Astrocyte (in vitro differentiated cells and primary cell): Measurements from ENCODE around the gene KCNMB2. TPM values are rescaled to one million over a fixed set of nuclear protein-coding genes. Genes with fewer than 3 reads are reported as not detected.

Source experiments
- DNase-seq: peaks from one replicate; pipeline ENCODE4 v3.0.0-alpha.2; 2010; ENCODE audit warnings: low read depth
- FAIRE-seq: peaks from 2 replicates; lab custom pipeline; 2011; peaks lifted over from hg19 to GRCh38; lab: Jason Lieb, UNC
- H2AFZ ChIP-seq: 2 replicates; pipeline ENCODE4 v1.6.0; 2012; ENCODE audit warnings: low read depth, low read length, inconsistent platforms
- H3K27ac ChIP-seq: 2 replicates; pipeline ENCODE4 v1.5.1; 2011; ENCODE audit warnings: low read depth, low read length, inconsistent platforms
- H3K27me3 ChIP-seq: 2 replicates; pipeline ENCODE4 v1.6.0; 2011; ENCODE audit warnings: low read length, inconsistent platforms; ENCODE audit not compliant: insufficient read depth
- H3K36me3 ChIP-seq: 2 replicates; pipeline ENCODE4 v1.5.1; 2011; ENCODE audit warnings: low read length, inconsistent platforms; ENCODE audit not compliant: insufficient read depth
- H3K4me1 ChIP-seq: 2 replicates; pipeline ENCODE4 v1.5.1; 2011; ENCODE audit warnings: low read length, inconsistent platforms; ENCODE audit not compliant: insufficient read depth
- H3K4me2 ChIP-seq: 2 replicates; pipeline ENCODE4 v1.6.0; 2012; ENCODE audit warnings: low read length, inconsistent platforms
- H3K4me3 ChIP-seq: 2 replicates; pipeline ENCODE4 v1.5.1; 2011; ENCODE audit warnings: low read depth, mild to moderate bottlenecking, low read length, inconsistent platforms; ENCODE audit not compliant: insufficient read depth
- H3K79me2 ChIP-seq: 2 replicates; pipeline ENCODE4 v1.6.0; 2012; ENCODE audit warnings: mild to moderate bottlenecking, low read length, inconsistent platforms; ENCODE audit not compliant: insufficient read depth
- H3K9ac ChIP-seq: 2 replicates; pipeline ENCODE4 v1.6.0; 2012; ENCODE audit warnings: mild to moderate bottlenecking, low read length, inconsistent platforms
- H3K9me3 ChIP-seq: 2 replicates; pipeline ENCODE4 v1.5.1; 2012; ENCODE audit warnings: low read depth, mild to moderate bottlenecking, low read length, inconsistent platforms; ENCODE audit not compliant: insufficient read depth
- H4K20me1 ChIP-seq: 2 replicates; pipeline ENCODE4 v1.6.0; 2012; ENCODE audit warnings: low read length, inconsistent platforms; ENCODE audit not compliant: insufficient read depth
- H3K27ac Mint-ChIP-seq: one replicate; pipeline ENCODE4 v1.8.0; 2021; ENCODE audit warnings: mild to moderate bottlenecking, mixed read lengths; ENCODE audit not compliant: unreplicated experiment
- H3K27me3 Mint-ChIP-seq: one replicate; pipeline ENCODE4 v1.8.0; 2021; ENCODE audit warnings: low read depth, mixed read lengths; ENCODE audit not compliant: unreplicated experiment
- H3K36me3 Mint-ChIP-seq: one replicate; pipeline ENCODE4 v1.8.0; 2021; ENCODE audit warnings: low read depth, mixed read lengths; ENCODE audit not compliant: unreplicated experiment
- H3K4me1 Mint-ChIP-seq: one replicate; pipeline ENCODE4 v1.8.0; 2021; ENCODE audit warnings: low read depth, mixed read lengths; ENCODE audit not compliant: unreplicated experiment
- H3K4me3 Mint-ChIP-seq: one replicate; pipeline ENCODE4 v1.8.0; 2021; ENCODE audit warnings: mild to moderate bottlenecking, moderate library complexity, mixed read lengths; ENCODE audit not compliant: unreplicated experiment
- H3K9me3 Mint-ChIP-seq: one replicate; pipeline ENCODE4 v1.8.0; 2021; ENCODE audit warnings: mild to moderate bottlenecking, mixed read lengths; ENCODE audit not compliant: unreplicated experiment
- EZH2 ChIP-seq: IDR thresholded peaks from 2 replicates; pipeline ENCODE4 v1.6.1; 2012; ENCODE audit warnings: mild to moderate bottlenecking, low read length, inconsistent platforms; ENCODE audit not compliant: insufficient read depth
- total RNA-seq: library from RNA; stranded (reverse); gene quantifications from 2 replicates; pipeline ENCODE4 v1.2.1, GENCODE V29; 2021
- TF ChIP-seq, protein P1 (sequence below): IDR thresholded peaks from 2 replicates; pipeline ENCODE4 v1.5.1; 2011; ENCODE audit warnings: low read depth, mild to moderate bottlenecking, inconsistent platforms, low read length, moderate library complexity; ENCODE audit not compliant: insufficient read depth

Gene KCNMB2
- total RNA-seq, 1 donor from 2014 or later, result not detected

GRCh38 chr3:178880274-178880673 is 344.0 kb downstream of the KCNMB2 start:
- H3K9ac ChIP-seq, result no peak overlapping the region
- Mint-ChIP-seq H3K36me3 (no peaks in the 10 kb centered on the region), H3K4me1 (peaks cover 1% of the 10 kb centered on the region), H3K27me3 (no peaks in the 10 kb centered on the region), H3K27ac (no peak overlapping the region), H3K4me3 (no peak overlapping the region), H3K9me3 (no peaks in the 10 kb centered on the region)
- no peaks in the 10 kb centered on the region for H3K9me3 ChIP-seq
- no peaks in the 10 kb centered on the region for H3K27me3 ChIP-seq
- no peaks in the 10 kb centered on the region for H4K20me1 ChIP-seq
- no peak overlapping the region for H3K27ac ChIP-seq
- FAIRE-seq, result no peak
- H3K4me1 ChIP-seq, result no peaks in the 10 kb centered on the region
- no peaks in the 10 kb centered on the region for H3K79me2 ChIP-seq
- H3K4me2 ChIP-seq, result no peak overlapping the region
- TF ChIP-seq, protein P1, sequence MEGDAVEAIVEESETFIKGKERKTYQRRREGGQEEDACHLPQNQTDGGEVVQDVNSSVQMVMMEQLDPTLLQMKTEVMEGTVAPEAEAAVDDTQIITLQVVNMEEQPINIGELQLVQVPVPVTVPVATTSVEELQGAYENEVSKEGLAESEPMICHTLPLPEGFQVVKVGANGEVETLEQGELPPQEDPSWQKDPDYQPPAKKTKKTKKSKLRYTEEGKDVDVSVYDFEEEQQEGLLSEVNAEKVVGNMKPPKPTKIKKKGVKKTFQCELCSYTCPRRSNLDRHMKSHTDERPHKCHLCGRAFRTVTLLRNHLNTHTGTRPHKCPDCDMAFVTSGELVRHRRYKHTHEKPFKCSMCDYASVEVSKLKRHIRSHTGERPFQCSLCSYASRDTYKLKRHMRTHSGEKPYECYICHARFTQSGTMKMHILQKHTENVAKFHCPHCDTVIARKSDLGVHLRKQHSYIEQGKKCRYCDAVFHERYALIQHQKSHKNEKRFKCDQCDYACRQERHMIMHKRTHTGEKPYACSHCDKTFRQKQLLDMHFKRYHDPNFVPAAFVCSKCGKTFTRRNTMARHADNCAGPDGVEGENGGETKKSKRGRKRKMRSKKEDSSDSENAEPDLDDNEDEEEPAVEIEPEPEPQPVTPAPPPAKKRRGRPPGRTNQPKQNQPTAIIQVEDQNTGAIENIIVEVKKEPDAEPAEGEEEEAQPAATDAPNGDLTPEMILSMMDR, result no peak
- TF ChIP-seq EZH2, result no peak
- H3K4me3 ChIP-seq, result no peak overlapping the region
- no peak for DNase-seq
- no peaks in the 10 kb centered on the region for H3K36me3 ChIP-seq
- no peak overlapping the region for H2AFZ ChIP-seq
